ENCODE measurements around the gene VPS37C.

VPS37C gene

DNA sequence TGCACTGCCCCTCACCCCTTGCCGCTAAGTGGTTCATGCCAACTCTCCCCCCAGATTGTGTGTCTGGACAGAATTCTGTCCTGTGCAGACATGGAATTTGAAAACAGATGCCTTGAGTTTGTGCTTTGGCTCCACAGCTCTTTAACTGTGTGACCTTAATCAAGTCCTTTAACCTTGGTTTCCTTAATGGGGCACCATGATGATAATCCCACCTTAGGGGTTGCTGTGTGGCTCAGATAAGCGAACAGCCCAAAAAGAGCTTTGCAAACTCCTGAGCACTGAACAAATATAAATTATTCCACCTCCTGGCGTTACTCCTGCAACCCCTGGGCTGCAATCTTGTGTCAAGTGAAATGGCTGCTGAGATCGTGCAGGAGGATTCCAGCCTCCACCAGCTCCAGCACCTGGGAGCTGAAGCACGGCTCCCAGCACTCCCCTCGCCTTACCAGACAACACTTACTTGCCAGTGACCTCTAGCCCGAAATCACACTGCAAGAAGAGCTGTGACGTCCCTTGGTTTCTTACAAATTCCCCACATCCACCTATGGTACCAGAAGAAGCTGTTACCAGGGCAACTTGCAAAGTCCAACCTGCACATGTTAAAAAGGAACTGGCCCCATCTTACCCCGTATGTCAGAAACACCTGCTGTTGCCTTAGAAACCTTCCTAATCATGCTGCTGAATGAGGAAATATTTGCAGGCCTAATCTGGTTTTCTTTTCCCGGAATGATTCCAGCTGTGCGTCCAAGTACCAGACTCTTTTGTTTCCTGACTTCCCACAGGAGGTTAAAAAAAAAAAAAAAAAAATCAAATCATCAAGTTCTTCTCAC lies 13.2 kb downstream of the VPS37C start:
- Mint-ChIP-seq H3K4me1 (peaks cover 31% of the 10 kb centered on the region), H3K36me3 (ENCODE audit: insufficient read depth) (peaks cover 5% of the 10 kb centered on the region), H3K4me3 (no peak overlapping the region), H3K27ac (ENCODE audit: low read depth) (no peak overlapping the region), H3K9me3 (no peaks in the 10 kb centered on the region), H3K27me3 (no peaks in the 10 kb centered on the region)
- no peak for ATAC-seq (replicated peaks; ENCODE audit: extremely low read depth, poor library complexity, severe bottlenecking)
- DNase-seq (ENCODE audit: low spot score in 2 of 2), result no peak

DNA sequence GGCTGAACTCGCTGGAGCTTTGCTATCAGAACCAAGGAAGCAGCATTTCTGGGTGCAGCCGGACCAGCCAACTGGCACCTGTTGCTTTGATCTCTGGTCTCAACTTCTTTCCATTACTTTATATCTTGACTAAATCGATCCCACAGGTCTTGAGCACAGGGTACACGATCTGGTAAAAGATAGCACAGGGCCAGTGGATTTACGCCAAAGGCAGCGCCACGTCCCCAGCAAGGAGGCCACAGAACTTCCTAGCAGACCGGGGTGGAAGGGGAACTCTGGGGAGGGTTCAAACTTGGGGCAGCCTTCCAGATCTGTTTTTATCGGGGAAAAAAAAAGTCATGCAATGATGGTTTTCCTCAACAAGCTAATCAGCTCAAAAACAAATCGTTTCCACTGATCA lies 14.0 kb downstream of the VPS37C start:
- no peaks in the 10 kb centered on the region for H3K9me3 Mint-ChIP-seq
- peaks cover 5% of the 10 kb centered on the region for H3K36me3 Mint-ChIP-seq (ENCODE audit: insufficient read depth)
- DNase-seq (ENCODE audit: low spot score in 2 of 2) (no peak), ATAC-seq (replicated peaks; ENCODE audit: extremely low read depth, poor library complexity, severe bottlenecking) (no peak)
- no peak overlapping the region for H3K4me3 Mint-ChIP-seq
- peaks cover 25% of the 10 kb centered on the region for H3K4me1 Mint-ChIP-seq
- H3K27ac Mint-ChIP-seq (ENCODE audit: low read depth), result no peak overlapping the region
- no peaks in the 10 kb centered on the region for H3K27me3 Mint-ChIP-seq

DNA sequence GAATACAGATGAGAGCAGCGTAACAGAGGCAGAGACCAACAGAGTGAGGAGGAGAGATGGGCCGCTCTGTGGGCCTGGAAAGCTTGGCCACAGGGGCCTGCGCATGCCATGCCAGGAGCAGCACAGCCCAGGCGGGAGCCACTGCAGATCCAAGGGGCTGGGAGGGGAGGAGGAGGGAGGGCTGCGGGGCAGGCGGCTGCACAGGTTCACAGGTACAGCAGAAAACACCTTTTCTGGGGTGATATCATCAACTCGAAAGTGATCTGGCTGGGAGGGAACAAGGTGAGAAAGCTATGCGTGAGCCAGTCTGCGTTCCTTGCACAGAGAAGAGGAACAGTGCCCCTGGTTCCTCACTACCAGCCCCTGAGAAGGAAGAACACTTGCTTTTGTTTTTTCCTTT lies 14.8 kb downstream of the VPS37C start:
- ATAC-seq (replicated peaks; ENCODE audit: extremely low read depth, poor library complexity, severe bottlenecking), result no peak
- Mint-ChIP-seq H3K27me3 (no peaks in the 10 kb centered on the region), H3K27ac (ENCODE audit: low read depth) (peak overlapping the region; percentile 60), H3K36me3 (ENCODE audit: insufficient read depth) (peaks cover 5% of the 10 kb centered on the region), H3K9me3 (no peaks in the 10 kb centered on the region), H3K4me1 (peaks cover 25% of the 10 kb centered on the region), H3K4me3 (no peak overlapping the region)
- DNase-seq (ENCODE audit: low spot score in 2 of 2), result no peak

DNA sequence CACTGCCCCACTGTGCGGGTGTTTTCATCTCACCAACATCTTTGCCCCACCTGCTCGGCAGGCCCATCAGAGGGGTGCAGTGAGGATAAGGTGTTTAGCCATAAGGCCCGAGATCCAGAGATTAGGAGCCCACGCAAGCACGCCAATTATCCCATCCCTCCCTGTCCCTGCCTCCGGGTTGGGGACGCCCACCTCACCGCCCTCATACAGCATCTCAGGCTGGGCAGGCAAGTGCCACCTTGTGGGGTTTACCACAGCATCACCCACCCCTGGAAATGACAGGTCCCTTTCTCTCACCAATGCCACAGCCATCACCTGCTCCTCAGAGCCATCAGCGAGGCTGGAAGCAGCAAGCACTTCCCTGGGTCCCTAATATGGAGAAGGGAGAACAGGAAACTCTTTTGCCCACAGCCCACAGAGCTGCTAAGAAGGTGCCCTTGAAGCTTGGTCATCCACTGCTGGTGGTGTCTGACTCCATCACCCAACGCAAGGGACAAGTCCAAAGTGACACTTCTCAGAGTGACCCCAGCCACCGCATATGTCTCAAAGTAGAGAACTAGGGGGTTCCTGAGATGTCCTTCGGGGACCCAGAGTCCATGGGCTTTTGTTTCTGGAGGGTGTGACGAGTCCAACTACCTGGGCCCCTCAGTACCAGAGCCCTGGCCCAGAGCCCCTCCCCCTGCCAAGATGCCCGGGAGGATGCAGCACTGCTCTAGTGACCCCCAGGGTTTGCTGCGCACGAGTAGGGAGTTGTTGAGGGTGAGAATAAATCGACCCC lies 15.8 kb downstream of the VPS37C start:
- no peak for DNase-seq (ENCODE audit: low spot score in 2 of 2)
- H3K4me3 Mint-ChIP-seq, result no peak overlapping the region
- no peaks in the 10 kb centered on the region for H3K9me3 Mint-ChIP-seq
- peak overlapping the region; percentile 60 for H3K27ac Mint-ChIP-seq (ENCODE audit: low read depth)
- no peak for ATAC-seq (replicated peaks; ENCODE audit: extremely low read depth, poor library complexity, severe bottlenecking)
- H3K4me1 Mint-ChIP-seq, result peaks cover 25% of the 10 kb centered on the region
- H3K27me3 Mint-ChIP-seq, result no peaks in the 10 kb centered on the region
- peaks cover 5% of the 10 kb centered on the region for H3K36me3 Mint-ChIP-seq (ENCODE audit: insufficient read depth)

DNA sequence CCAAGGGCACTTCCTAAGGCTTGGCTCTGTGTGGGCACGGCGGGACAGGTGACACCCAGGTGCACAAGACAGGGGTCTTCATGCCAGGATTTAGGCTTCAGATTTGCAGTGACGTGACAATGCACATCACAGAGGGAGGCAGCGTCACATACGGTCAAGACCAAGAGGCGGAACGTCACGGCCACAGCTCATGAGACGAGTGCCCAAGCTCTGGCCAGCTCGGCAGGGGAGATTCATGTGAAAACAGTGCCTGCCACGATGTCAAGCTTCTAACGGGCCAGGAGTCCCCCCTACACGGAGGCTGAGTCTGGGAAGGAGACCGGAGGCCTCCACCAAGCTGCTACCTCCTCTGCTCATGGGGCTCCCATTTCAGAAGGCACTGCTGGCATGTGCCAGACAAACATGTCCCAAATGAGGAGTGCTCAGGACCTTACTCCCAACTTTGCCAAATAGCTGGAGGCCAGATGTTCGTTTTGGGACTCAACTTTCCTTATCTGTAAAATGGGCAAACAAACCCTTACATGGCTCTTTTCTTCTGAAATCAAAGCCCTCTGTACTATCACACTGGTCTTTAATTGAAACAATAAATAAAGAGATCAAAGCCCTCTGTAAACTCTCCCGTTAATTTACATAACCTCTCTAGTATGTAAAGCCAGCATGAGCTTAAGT lies 16.6 kb downstream of the VPS37C start:
- ATAC-seq (replicated peaks; ENCODE audit: extremely low read depth, poor library complexity, severe bottlenecking) (no peak), DNase-seq (ENCODE audit: low spot score in 2 of 2) (no peak)
- Mint-ChIP-seq H3K36me3 (ENCODE audit: insufficient read depth) (peaks cover 5% of the 10 kb centered on the region), H3K27me3 (no peaks in the 10 kb centered on the region), H3K27ac (ENCODE audit: low read depth) (no peak overlapping the region), H3K4me1 (peaks cover 25% of the 10 kb centered on the region), H3K4me3 (no peak overlapping the region), H3K9me3 (no peaks in the 10 kb centered on the region)

DNA sequence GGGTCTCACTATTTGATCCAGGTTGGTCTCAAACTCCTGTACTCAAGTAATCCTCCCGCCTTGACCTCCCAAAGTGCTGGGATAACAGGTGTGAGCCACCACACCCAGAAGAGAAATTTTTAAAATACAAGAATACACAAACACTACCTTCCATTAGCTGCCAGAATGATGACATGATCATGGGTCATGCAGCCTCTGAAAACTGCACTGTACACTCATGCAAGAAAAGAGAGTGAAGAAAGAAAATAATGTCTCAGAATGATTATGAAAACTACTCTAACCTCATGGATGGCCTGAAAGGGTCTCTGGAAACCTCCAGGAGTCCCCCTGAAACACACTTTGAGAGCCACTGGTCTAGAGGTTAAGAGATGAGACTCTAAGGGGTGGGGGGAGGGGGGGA lies 18.8 kb downstream of the VPS37C start:
- peaks cover 25% of the 10 kb centered on the region for H3K4me1 Mint-ChIP-seq
- H3K4me3 Mint-ChIP-seq, result no peak overlapping the region
- no peak for ATAC-seq (replicated peaks; ENCODE audit: extremely low read depth, poor library complexity, severe bottlenecking)
- H3K36me3 Mint-ChIP-seq (ENCODE audit: insufficient read depth), result peaks cover 5% of the 10 kb centered on the region
- DNase-seq (ENCODE audit: low spot score in 2 of 2), result no peak
- H3K9me3 Mint-ChIP-seq, result no peaks in the 10 kb centered on the region
- H3K27ac Mint-ChIP-seq (ENCODE audit: low read depth), result no peak overlapping the region
- H3K27me3 Mint-ChIP-seq, result no peaks in the 10 kb centered on the region

DNA sequence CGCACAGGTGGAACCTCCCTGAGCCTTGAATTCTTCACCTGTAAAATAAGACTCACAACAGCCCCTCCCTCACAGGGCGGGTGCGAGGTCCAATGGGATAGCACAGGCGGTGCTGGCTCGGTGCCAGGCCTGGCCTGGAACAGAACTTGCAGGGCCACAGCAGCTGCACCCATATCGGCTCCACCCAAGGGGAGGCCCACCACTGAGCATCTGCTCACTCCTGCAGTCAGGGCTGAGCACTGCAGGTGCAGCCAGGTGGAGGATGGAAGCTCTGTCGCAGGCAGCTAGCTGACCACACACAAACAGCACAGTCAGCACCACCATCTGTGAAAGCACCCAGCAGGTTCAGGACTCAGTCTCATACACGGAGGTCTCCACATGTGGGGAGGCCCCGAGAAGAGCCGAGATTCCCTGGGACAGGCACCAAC lies 19.6 kb downstream of the VPS37C start:
- ATAC-seq (replicated peaks; ENCODE audit: extremely low read depth, poor library complexity, severe bottlenecking), result no peak
- Mint-ChIP-seq H3K27ac (ENCODE audit: low read depth) (no peak overlapping the region), H3K36me3 (ENCODE audit: insufficient read depth) (peaks cover 9% of the 10 kb centered on the region), H3K4me3 (no peak overlapping the region), H3K4me1 (peaks cover 16% of the 10 kb centered on the region), H3K9me3 (no peaks in the 10 kb centered on the region), H3K27me3 (no peaks in the 10 kb centered on the region)
- no peak for DNase-seq (ENCODE audit: low spot score in 2 of 2)

DNA sequence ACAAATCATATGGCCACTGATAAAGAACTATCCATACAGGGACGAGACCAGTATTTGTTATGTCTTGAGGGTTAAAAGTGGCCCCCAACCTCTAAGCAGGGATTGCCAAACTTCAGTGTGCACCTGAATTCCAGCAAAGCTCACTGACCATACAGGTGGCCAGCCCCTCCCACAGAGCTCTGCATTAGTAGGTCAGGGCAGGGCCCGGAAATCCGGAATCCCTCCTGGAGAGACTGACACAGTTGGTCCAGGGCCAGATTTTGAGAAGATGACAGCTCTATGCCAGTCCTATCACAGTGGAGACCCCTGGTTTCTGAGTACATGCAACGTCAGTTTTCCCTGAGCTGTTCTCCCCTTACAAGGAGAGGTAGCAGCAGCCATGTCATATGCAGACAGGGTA lies 20.8 kb downstream of the VPS37C start:
- no peak for ATAC-seq (replicated peaks; ENCODE audit: extremely low read depth, poor library complexity, severe bottlenecking)
- Mint-ChIP-seq H3K36me3 (ENCODE audit: insufficient read depth) (peaks cover 11% of the 10 kb centered on the region), H3K4me1 (peaks cover 6% of the 10 kb centered on the region), H3K27me3 (no peaks in the 10 kb centered on the region), H3K27ac (ENCODE audit: low read depth) (no peak overlapping the region), H3K9me3 (no peaks in the 10 kb centered on the region), H3K4me3 (no peak overlapping the region)
- DNase-seq (ENCODE audit: low spot score in 2 of 2), result no peak

DNA sequence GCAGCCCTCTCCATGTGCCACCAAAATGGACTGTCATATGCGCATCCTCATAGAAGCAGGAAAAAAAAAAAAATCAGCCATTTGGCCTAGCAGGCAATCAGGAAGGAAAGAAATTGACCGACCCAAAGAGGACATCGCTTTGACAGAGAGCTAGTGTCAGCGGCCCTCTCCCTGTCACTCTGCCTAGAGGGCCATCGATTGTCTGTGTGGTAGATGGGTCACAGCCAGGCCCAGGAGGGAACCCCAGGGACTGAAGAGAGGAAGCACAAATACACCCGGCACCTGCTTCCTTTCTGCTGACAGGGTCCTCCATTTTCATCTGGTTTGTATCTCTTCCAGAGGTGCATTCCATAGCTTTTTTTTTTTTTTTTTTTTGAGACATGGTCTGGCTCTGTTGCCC lies 21.8 kb downstream of the VPS37C start:
- Mint-ChIP-seq H3K36me3 (ENCODE audit: insufficient read depth) (peaks cover 13% of the 10 kb centered on the region), H3K4me3 (no peak overlapping the region), H3K4me1 (peaks cover 6% of the 10 kb centered on the region), H3K9me3 (no peaks in the 10 kb centered on the region), H3K27ac (ENCODE audit: low read depth) (no peak overlapping the region), H3K27me3 (no peaks in the 10 kb centered on the region)
- DNase-seq (ENCODE audit: low spot score in 2 of 2), result no peak
- no peak for ATAC-seq (replicated peaks; ENCODE audit: extremely low read depth, poor library complexity, severe bottlenecking)

DNA sequence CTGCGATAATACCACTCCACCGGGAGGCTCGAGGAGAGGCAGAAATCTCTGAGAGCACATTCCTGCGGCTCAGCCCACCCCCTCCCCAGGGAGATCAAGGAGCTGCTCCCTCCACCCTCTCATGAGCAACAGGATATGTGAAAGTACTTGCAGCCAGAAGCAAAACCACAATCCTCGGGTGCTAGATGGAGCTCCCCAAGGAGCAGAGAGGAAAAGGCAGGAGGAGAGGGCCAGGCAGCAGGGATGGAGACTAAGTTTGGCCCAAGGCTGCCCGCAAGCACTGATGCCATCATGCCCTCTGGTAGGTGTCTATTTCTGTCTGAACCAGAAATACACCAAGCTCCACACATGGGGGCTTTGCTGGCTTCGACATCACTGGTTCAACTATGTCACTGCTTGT lies 22.3 kb downstream of the VPS37C start:
- Mint-ChIP-seq H3K9me3 (no peaks in the 10 kb centered on the region), H3K27me3 (no peaks in the 10 kb centered on the region), H3K27ac (ENCODE audit: low read depth) (no peak overlapping the region), H3K36me3 (ENCODE audit: insufficient read depth) (peaks cover 12% of the 10 kb centered on the region), H3K4me3 (no peak overlapping the region), H3K4me1 (peaks cover 6% of the 10 kb centered on the region)
- DNase-seq (ENCODE audit: low spot score in 2 of 2) (no peak), ATAC-seq (replicated peaks; ENCODE audit: extremely low read depth, poor library complexity, severe bottlenecking) (no peak)

DNA sequence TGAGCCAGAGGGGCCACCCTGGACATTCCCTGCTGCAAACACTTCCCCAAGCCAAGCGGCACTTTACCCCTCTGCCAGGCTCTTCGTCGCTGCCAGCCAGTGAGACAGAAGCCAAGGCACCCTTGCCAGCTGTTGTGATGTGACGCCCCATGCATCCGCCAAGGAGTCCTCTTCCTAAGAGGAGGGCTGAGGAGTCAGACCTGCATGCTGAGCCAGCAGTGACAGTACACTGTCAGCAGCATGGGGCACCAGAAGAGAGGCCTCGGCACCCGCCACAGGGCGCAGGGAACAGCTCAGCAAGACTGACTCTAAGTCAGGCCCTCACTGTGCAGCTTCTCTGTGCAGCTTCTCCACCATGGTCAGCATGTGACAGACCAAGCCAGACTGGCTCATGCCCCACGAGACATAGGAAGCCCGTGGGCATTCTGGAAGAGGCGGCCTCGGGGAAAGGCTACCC lies 26.4 kb downstream of the VPS37C start:
- no peak for ATAC-seq (replicated peaks; ENCODE audit: extremely low read depth, poor library complexity, severe bottlenecking)
- H3K4me1 Mint-ChIP-seq, result peaks cover 11% of the 10 kb centered on the region
- no peaks in the 10 kb centered on the region for H3K9me3 Mint-ChIP-seq
- H3K27me3 Mint-ChIP-seq, result no peaks in the 10 kb centered on the region
- peaks cover 14% of the 10 kb centered on the region for H3K36me3 Mint-ChIP-seq (ENCODE audit: insufficient read depth)
- DNase-seq (ENCODE audit: low spot score in 2 of 2), result no peak
- H3K4me3 Mint-ChIP-seq, result no peak overlapping the region
- no peak overlapping the region for H3K27ac Mint-ChIP-seq (ENCODE audit: low read depth)

DNA sequence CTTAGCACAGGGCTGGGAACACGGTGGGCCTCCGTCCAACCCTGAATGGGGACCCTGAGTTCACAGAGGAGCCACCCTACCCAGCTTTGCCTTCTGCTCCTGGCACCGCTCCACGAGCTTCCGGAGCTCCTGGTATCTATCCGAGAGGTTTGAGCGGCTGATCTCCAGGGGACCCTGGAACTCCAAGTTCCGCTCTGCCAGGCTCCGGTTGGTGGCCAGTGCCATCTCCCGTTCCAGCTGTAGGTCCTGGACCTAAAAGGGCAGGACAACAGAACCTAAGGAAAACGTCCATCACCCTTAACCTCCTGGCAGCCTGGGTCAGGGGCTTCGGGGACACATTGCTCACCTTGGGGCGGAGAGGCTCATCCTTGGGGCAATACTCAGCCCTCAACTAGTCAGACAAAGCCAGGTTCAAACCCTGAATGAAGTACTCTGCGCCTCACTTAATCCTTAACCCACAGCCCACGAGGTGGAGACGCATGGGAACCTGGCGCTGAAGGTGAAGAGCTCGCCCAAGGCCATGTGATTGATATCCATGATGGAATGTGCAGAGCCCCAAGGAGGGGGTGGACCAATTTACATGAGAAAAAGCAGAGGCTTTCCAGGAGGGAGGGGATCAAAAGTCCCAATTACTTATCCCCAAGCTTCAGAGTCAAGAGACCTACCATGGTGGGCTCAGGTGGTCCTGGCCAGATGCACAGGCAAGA lies 27.1 kb downstream of the VPS37C start:
- peaks cover 15% of the 10 kb centered on the region for H3K4me1 Mint-ChIP-seq
- H3K36me3 Mint-ChIP-seq (ENCODE audit: insufficient read depth), result peaks cover 20% of the 10 kb centered on the region
- DNase-seq (ENCODE audit: low spot score in 2 of 2) (no peak), ATAC-seq (replicated peaks; ENCODE audit: extremely low read depth, poor library complexity, severe bottlenecking) (no peak)
- no peak overlapping the region for H3K27ac Mint-ChIP-seq (ENCODE audit: low read depth)
- no peaks in the 10 kb centered on the region for H3K27me3 Mint-ChIP-seq
- H3K4me3 Mint-ChIP-seq, result no peak overlapping the region
- H3K9me3 Mint-ChIP-seq, result no peaks in the 10 kb centered on the region

Data from central memory CD8-positive, alpha-beta T cell (primary cell).